Large intestine (tissue), 3 donors: ENCODE results near the gene VPS26C. TPM values are rescaled to one million over a fixed set of nuclear protein-coding genes. Genes with fewer than 3 reads are reported as not detected.
"Not testable (repeated sequence)": the region's sequence is repeated elsewhere in the genome, so short reads cannot be mapped to it uniquely, and the experiment has no call there.

Experiments
- DNase-seq, 2 donors: peaks; one replicate each; pipeline versions ENCODE4 v3.0.0 to v3.0.0-alpha.2; 2013
- H3K27ac ChIP-seq: one replicate; pipeline ENCODE4 v1.5.1; 2013; ENCODE audit warnings: low read length
- H3K27me3 ChIP-seq: 2 replicates; pipeline ENCODE4 v1.6.1; 2013; ENCODE audit warnings: low read length; ENCODE audit not compliant: control insufficient read depth, insufficient read depth
- H3K36me3 ChIP-seq: 2 replicates; pipeline ENCODE4 v1.6.1; 2013; ENCODE audit warnings: low read length; ENCODE audit not compliant: control insufficient read depth, insufficient read depth
- H3K4me1 ChIP-seq: one replicate; pipeline ENCODE4 v1.6.1; 2013; ENCODE audit warnings: low read length; ENCODE audit not compliant: control insufficient read depth, insufficient read depth
- H3K4me3 ChIP-seq: one replicate; pipeline ENCODE4 v1.5.1; 2013; ENCODE audit warnings: low read length
- H3K9me3 ChIP-seq: one replicate; pipeline ENCODE4 v1.6.1; 2013; ENCODE audit warnings: mild to moderate bottlenecking, low read depth, low read length, moderate library complexity; ENCODE audit not compliant: control insufficient read depth
- WGBS: methylation state at CpG from one replicate; pipeline ENCODE4 v1.1.5; 2013; ENCODE audit warnings: low lambda C conversion rate; ENCODE audit not compliant: insufficient coverage; 5-methylcytosine and 5-hydroxymethylcytosine counted together
- polyA plus RNA-seq: library from polyadenylated mRNA; unstranded; fragments of 120-200 nt; gene quantifications from one replicate; pipeline ENCODE4 v1.2.1, GENCODE V29; 2013

Gene VPS26C
- polyA plus RNA-seq, 1 donor = 49.5 TPM

GRCh38 chr21:37222248-37222647, 44.9 kb downstream of the VPS26C start:
- H3K4me1 ChIP-seq, DNase-seq, H3K27me3 ChIP-seq, H3K9me3 ChIP-seq, H3K4me3 ChIP-seq, H3K27ac ChIP-seq: not testable (repeated sequence)
- no CpG with 5 or more reads among the region's 3 CpGs for WGBS
- peaks cover 35% of the 10 kb centered on the region for H3K36me3 ChIP-seq

GRCh38 chr21:37220981-37221664, 46.0 kb downstream of the VPS26C start:
- DNase-seq = peak; percentile 91 to 93
- peak overlapping the region; percentile 63 for H3K4me3 ChIP-seq
- peak overlapping the region; percentile 40 for H3K27ac ChIP-seq
- H3K4me1 ChIP-seq = no peaks in the 10 kb centered on the region
- no peaks in the 10 kb centered on the region for H3K27me3 ChIP-seq
- H3K36me3 ChIP-seq = peaks cover 24% of the 10 kb centered on the region
- peaks cover 3% of the 10 kb centered on the region for H3K9me3 ChIP-seq
- WGBS = 50% methylated on average over 2 of the region's 46 CpGs

- H3K9me3 ChIP-seq = peaks cover 3% of the 10 kb centered on the region
- peaks cover 20% of the 10 kb centered on the region for H3K36me3 ChIP-seq
- H3K27me3 ChIP-seq = no peaks in the 10 kb centered on the region
- H3K4me1 ChIP-seq = no peaks in the 10 kb centered on the region
- WGBS = no CpG with 5 or more reads among the region's 35 CpGs
- H3K27ac ChIP-seq = peak overlapping the region; percentile 40
- H3K4me3 ChIP-seq = peak overlapping the region; percentile 63
- DNase-seq = peak; percentile 28 to 65
Observed at GRCh38 chr21:37220433-37220980, 46.6 kb downstream of the VPS26C start.

- Histone ChIP-seq H3K4me3 (peak overlapping the region; percentile 63), H3K36me3 (peaks cover 15% of the 10 kb centered on the region)
- 80% methylated on average over 1 of the region's 13 CpGs for WGBS
Observed at GRCh38 chr21:37219761-37220432, 47.2 kb downstream of the VPS26C start.

GRCh38 chr21:37214952-37215351, 52.2 kb downstream of the VPS26C start:
- no peak overlapping the region for H3K4me3 ChIP-seq
- DNase-seq = no peak
- H3K9me3 ChIP-seq = no peaks in the 10 kb centered on the region
- no peaks in the 10 kb centered on the region for H3K4me1 ChIP-seq
- no peaks in the 10 kb centered on the region for H3K27me3 ChIP-seq
- WGBS = no CpG with 5 or more reads among the region's 9 CpGs
- H3K36me3 ChIP-seq = no peaks in the 10 kb centered on the region
- H3K27ac ChIP-seq = no peak overlapping the region

More at GRCh38 chr21:37219761-37220432, 47.2 kb downstream of the VPS26C start:
- H3K27me3 ChIP-seq = no peaks in the 10 kb centered on the region
- H3K9me3 ChIP-seq = peaks cover 3% of the 10 kb centered on the region
- peak overlapping the region; percentile 40 for H3K27ac ChIP-seq
- DNase-seq = no peak
- no peaks in the 10 kb centered on the region for H3K4me1 ChIP-seq

- H3K4me3 ChIP-seq = no peak overlapping the region
- WGBS = 100% methylated on average over 1 of the region's 1 CpG
Observed at GRCh38 chr21:37210799-37211198, 56.3 kb downstream of the VPS26C start.

GRCh38 chr21:37210130-37210529, 57.0 kb downstream of the VPS26C start:
- H3K4me3 ChIP-seq = no peak overlapping the region
- no peaks in the 10 kb centered on the region for H3K36me3 ChIP-seq
- no peaks in the 10 kb centered on the region for H3K27me3 ChIP-seq
- H3K4me1 ChIP-seq = no peaks in the 10 kb centered on the region
- H3K27ac ChIP-seq = no peak overlapping the region
- WGBS = 80% methylated on average over 1 of the region's 7 CpGs
- DNase-seq = no peak
- no peaks in the 10 kb centered on the region for H3K9me3 ChIP-seq

More at GRCh38 chr21:37210799-37211198, 56.3 kb downstream of the VPS26C start:
- Histone ChIP-seq H3K27me3 (no peaks in the 10 kb centered on the region), H3K9me3 (no peaks in the 10 kb centered on the region), H3K36me3 (no peaks in the 10 kb centered on the region), H3K27ac (no peak overlapping the region), H3K4me1 (no peaks in the 10 kb centered on the region)
- DNase-seq = no peak

- Histone ChIP-seq H3K4me3 (no peak overlapping the region), H3K9me3 (no peaks in the 10 kb centered on the region), H3K36me3 (peaks cover 8% of the 10 kb centered on the region), H3K4me1 (no peaks in the 10 kb centered on the region), H3K27me3 (no peaks in the 10 kb centered on the region), H3K27ac (no peak overlapping the region)
- no peak for DNase-seq
- no CpG with 5 or more reads among the region's 15 CpGs for WGBS
Observed at GRCh38 chr21:37208741-37209225, 58.4 kb downstream of the VPS26C start.

- Histone ChIP-seq H3K36me3 (peaks cover 9% of the 10 kb centered on the region), H3K4me3 (no peak overlapping the region), H3K27me3 (no peaks in the 10 kb centered on the region), H3K27ac (no peak overlapping the region), H3K4me1 (no peaks in the 10 kb centered on the region), H3K9me3 (no peaks in the 10 kb centered on the region)
- DNase-seq = no peak
- WGBS = no CpG with 5 or more reads among the region's 15 CpGs
Observed at GRCh38 chr21:37208056-37208721, 58.9 kb downstream of the VPS26C start.

GRCh38 chr21:37207441-37208009, 59.6 kb downstream of the VPS26C start:
- Histone ChIP-seq H3K27me3 (no peaks in the 10 kb centered on the region), H3K4me3 (no peak overlapping the region), H3K36me3 (peaks cover 12% of the 10 kb centered on the region), H3K4me1 (no peaks in the 10 kb centered on the region), H3K27ac (no peak overlapping the region), H3K9me3 (no peaks in the 10 kb centered on the region)
- no peak for DNase-seq
- WGBS = no CpG with 5 or more reads among the region's 6 CpGs
